CD4-positive, alpha-beta T cell (primary cell): ENCODE results near the gene SSC4D. TPM values are rescaled to one million over a fixed set of nuclear protein-coding genes. Genes with fewer than 3 reads are reported as not detected.
"Not testable (repeated sequence)": the region's sequence is repeated elsewhere in the genome, so short reads cannot be mapped to it uniquely, and the experiment has no call there.

Experiments used
- ATAC-seq: fragments of 200-7000 bp; cut with Tn5 transposase; one replicate; pipeline ENCODE4 v1.10.0; 2022; ENCODE audit warnings: mild to moderate bottlenecking; ENCODE audit not compliant: poor library complexity
- CTCF ChIA-PET: fragments of 350-600 bp; sonication (Branson Sonifier 250); formaldehyde crosslinking; loops from one replicate; lab custom pipeline; 2021; ENCODE audit warnings: antibody characterized with exemption, inconsistent platforms; lab: Charles Lee
- POLR2A ChIA-PET: fragments of 350-600 bp; sonication (Branson Sonifier 250); formaldehyde crosslinking; loops from one replicate; lab custom pipeline; 2021; ENCODE audit warnings: antibody characterized with exemption, inconsistent platforms; lab: Charles Lee
- DNase-seq, 14 experiments: peaks; one replicate each; pipeline ENCODE4 v3.0.0-alpha.2; 2013 to 2020; ENCODE audit warnings: mixed read lengths in 2 of 14
- H3K27ac ChIP-seq, 2 donors: one replicate each; pipeline versions ENCODE4 v1.5.1 to v1.7.0; 2013; ENCODE audit warnings: low read length in 2 of 2, low read depth in 1 of 2, mild to moderate bottlenecking in 1 of 2
- H3K27me3 ChIP-seq, 2 experiments: 1 replicate in 1 of 2; 2 replicates in 1 of 2; pipeline versions ENCODE4 v1.6.1 to v1.7.0; 2013; ENCODE audit warnings: low read length in 2 of 2, control low read depth in 1 of 2, mild to moderate bottlenecking in 1 of 2, moderate library complexity in 1 of 2; ENCODE audit not compliant: insufficient read depth in 2 of 2, control insufficient read depth in 1 of 2
- H3K36me3 ChIP-seq: one replicate; pipeline ENCODE4 v1.6.1; 2013; ENCODE audit warnings: low read length, control low read depth; ENCODE audit not compliant: insufficient read depth
- H3K4me1 ChIP-seq: one replicate; pipeline ENCODE4 v1.6.1; 2013; ENCODE audit warnings: low read length, control low read depth; ENCODE audit not compliant: insufficient read depth
- H3K4me3 ChIP-seq: one replicate; pipeline ENCODE4 v1.5.1; 2013; ENCODE audit warnings: mild to moderate bottlenecking, low read length, moderate library complexity
- H3K9me3 ChIP-seq, 2 experiments: 1 replicate in 1 of 2; 2 replicates in 1 of 2; pipeline versions ENCODE4 v1.6.1 to v1.7.0; 2013; ENCODE audit warnings: low read length in 2 of 2, mild to moderate bottlenecking in 2 of 2, control low read depth in 1 of 2, moderate library complexity in 1 of 2; ENCODE audit not compliant: control insufficient read depth in 1 of 2, insufficient read depth in 1 of 2
- H3K27ac Mint-ChIP-seq: one replicate; pipeline ENCODE4 v1.8.0; 2020; ENCODE audit warnings: mixed read lengths
- H3K27me3 Mint-ChIP-seq: one replicate; pipeline ENCODE4 v1.8.0; 2021; ENCODE audit warnings: mixed read lengths
- H3K36me3 Mint-ChIP-seq: one replicate; pipeline ENCODE4 v1.8.0; 2021; ENCODE audit warnings: low read depth, mixed read lengths
- H3K4me1 Mint-ChIP-seq: one replicate; pipeline ENCODE4 v1.8.0; 2021; ENCODE audit warnings: low read depth, mixed read lengths
- H3K4me3 Mint-ChIP-seq: one replicate; pipeline ENCODE4 v1.8.0; 2020; ENCODE audit warnings: mild to moderate bottlenecking, mixed read lengths
- H3K9me3 Mint-ChIP-seq: one replicate; pipeline ENCODE4 v1.8.0; 2020; ENCODE audit warnings: mixed read lengths
- intact Hi-C, 2 experiments: fragments of 100-400 bp; cut with DNase I in 1 of 2; cut with micrococcal nuclease in 1 of 2; formaldehyde crosslinking; loops; one replicate each; pipeline versions ENCODE4 v1.15.1 to v1.9.0; 2023 to 2025; cut with DNase I, micrococcal nuclease
- total RNA-seq, 174 experiments: library from RNA in 2 of 174; stranded (reverse) in 2 of 174; gene quantifications; one replicate each; pipeline ENCODE4 v1.2.3 and lab custom pipeline; 2021 to 2026
- TF ChIP-seq, protein P1 (sequence below): fragments of 200-600 bp; IDR thresholded peaks from one replicate; pipeline ENCODE4 v1.8.0; 2022; ENCODE audit warnings: antibody characterized with exemption, mild to moderate bottlenecking

Gene SSC4D
- total RNA-seq, 2 experiments from 2014 or later = not detected

- no peaks in the 10 kb centered on the region for H3K36me3 Mint-ChIP-seq
- H3K4me1 Mint-ChIP-seq = no peaks in the 10 kb centered on the region
- TF ChIP-seq, protein P1, sequence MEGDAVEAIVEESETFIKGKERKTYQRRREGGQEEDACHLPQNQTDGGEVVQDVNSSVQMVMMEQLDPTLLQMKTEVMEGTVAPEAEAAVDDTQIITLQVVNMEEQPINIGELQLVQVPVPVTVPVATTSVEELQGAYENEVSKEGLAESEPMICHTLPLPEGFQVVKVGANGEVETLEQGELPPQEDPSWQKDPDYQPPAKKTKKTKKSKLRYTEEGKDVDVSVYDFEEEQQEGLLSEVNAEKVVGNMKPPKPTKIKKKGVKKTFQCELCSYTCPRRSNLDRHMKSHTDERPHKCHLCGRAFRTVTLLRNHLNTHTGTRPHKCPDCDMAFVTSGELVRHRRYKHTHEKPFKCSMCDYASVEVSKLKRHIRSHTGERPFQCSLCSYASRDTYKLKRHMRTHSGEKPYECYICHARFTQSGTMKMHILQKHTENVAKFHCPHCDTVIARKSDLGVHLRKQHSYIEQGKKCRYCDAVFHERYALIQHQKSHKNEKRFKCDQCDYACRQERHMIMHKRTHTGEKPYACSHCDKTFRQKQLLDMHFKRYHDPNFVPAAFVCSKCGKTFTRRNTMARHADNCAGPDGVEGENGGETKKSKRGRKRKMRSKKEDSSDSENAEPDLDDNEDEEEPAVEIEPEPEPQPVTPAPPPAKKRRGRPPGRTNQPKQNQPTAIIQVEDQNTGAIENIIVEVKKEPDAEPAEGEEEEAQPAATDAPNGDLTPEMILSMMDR = no peak
- H3K27me3 Mint-ChIP-seq = peaks cover 6% of the 10 kb centered on the region
- no peak for ATAC-seq
- no peak overlapping the region for H3K4me3 Mint-ChIP-seq
- H3K4me1 ChIP-seq = peaks cover 5% of the 10 kb centered on the region
- H3K27ac ChIP-seq = no peak overlapping the region
- CTCF ChIA-PET = no interaction called here
- no peaks in the 10 kb centered on the region for H3K36me3 ChIP-seq
- no peak overlapping the region for H3K4me3 ChIP-seq
- H3K9me3 ChIP-seq = no peaks in the 10 kb centered on the region
- H3K9me3 Mint-ChIP-seq = no peaks in the 10 kb centered on the region
- intact Hi-C loops = no loop called here
- POLR2A ChIA-PET = no interaction called here
- no peak for DNase-seq
- H3K27me3 ChIP-seq = peaks cover 0 to 2% of the 10 kb centered on the region in 2 experiments
- H3K27ac Mint-ChIP-seq = no peak overlapping the region
Measured at GRCh38 chr7:76425156-76425555, 15.7 kb upstream of the SSC4D start.

DNA sequence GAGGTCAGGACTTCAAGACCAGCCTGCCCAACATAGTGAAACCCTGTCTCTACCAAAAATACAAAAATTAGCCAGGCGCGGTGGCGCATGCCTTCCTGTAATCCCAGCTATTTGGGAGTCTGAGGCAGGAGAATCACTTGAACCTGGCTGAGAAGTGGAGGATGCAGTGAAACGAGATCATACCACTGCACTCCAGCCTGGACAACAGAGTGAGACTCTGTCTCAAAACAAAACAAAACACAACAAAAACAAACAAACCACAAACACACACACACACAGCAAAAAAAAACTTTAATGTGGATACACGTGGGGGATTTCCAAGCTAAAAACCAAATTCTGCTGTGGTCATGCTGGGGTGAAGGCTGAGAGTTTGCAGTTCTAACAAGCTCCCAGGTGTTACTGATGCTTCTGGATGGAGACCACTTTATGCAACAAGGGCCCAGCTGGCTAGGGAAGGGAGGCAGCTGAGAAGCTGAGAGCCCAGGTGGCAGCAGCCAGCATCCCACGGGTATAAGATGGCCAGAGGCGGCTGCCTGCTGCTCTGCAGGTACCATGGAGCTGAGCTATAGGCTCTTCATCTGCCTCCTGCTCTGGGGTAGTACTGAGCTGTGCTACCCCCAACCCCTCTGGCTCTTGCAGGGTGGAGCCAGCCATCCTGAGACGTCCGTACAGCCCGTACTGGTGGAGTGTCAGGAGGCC is 15.1 kb upstream of the SSC4D start, which contains the start of gene ZP3:
TSS of gene ZP3 (plus strand) at position 538 of the 699 bp plus-strand sequence. CDS start at position 553, 15 bp downstream.
- Histone ChIP-seq H3K27me3 (peaks cover 0 to 2% of the 10 kb centered on the region in 2 experiments), H3K9me3 (no peaks in the 10 kb centered on the region), H3K27ac (no peak within 1 kb of the TSS), H3K36me3 (no peaks in the 10 kb centered on the region), H3K4me1 (peaks cover 5% of the 10 kb centered on the region), H3K4me3 (no peak within 1 kb of the TSS)
- Mint-ChIP-seq H3K9me3 (no peaks in the 10 kb centered on the region), H3K4me1 (no peaks in the 10 kb centered on the region), H3K27me3 (peaks cover 7% of the 10 kb centered on the region), H3K36me3 (no peaks in the 10 kb centered on the region), H3K4me3 (no peak within 1 kb of the TSS), H3K27ac (no peak within 1 kb of the TSS)
- TF ChIP-seq, protein P1 = no peak
- ChIA-PET POLR2A (no interaction called here), CTCF (no interaction called here)
- peak in 2 of 14 experiments; percentile 22 to 30 for DNase-seq
- intact Hi-C loops = no loop called here
- ATAC-seq = no peak

- TF ChIP-seq, protein P1 = no peak
- no peaks in the 10 kb centered on the region for H3K36me3 ChIP-seq
- H3K4me1 ChIP-seq = peaks cover 5% of the 10 kb centered on the region
- peaks cover 7% of the 10 kb centered on the region for H3K27me3 Mint-ChIP-seq
- ChIA-PET POLR2A (no interaction called here), CTCF (no interaction called here)
- no peaks in the 10 kb centered on the region for H3K4me1 Mint-ChIP-seq
- ATAC-seq = no peak
- no peak overlapping the region for H3K4me3 Mint-ChIP-seq
- no peaks in the 10 kb centered on the region for H3K9me3 ChIP-seq
- no peak overlapping the region for H3K27ac ChIP-seq
- H3K27ac Mint-ChIP-seq = no peak overlapping the region
- intact Hi-C loops = no loop called here
- H3K4me3 ChIP-seq = no peak overlapping the region
- H3K36me3 Mint-ChIP-seq = no peaks in the 10 kb centered on the region
- peaks cover 0 to 2% of the 10 kb centered on the region in 2 experiments for H3K27me3 ChIP-seq
- no peak for DNase-seq
- no peaks in the 10 kb centered on the region for H3K9me3 Mint-ChIP-seq
Measured at GRCh38 chr7:76423666-76424412, 14.3 kb upstream of the SSC4D start.

- H3K27me3 Mint-ChIP-seq, H3K9me3 ChIP-seq, H3K36me3 ChIP-seq, H3K4me3 Mint-ChIP-seq, intact Hi-C loops, H3K36me3 Mint-ChIP-seq, POLR2A ChIA-PET, H3K27me3 ChIP-seq, CTCF ChIA-PET, H3K9me3 Mint-ChIP-seq, H3K4me1 Mint-ChIP-seq, H3K27ac ChIP-seq, DNase-seq, H3K4me3 ChIP-seq, ATAC-seq, H3K4me1 ChIP-seq, H3K27ac Mint-ChIP-seq: not testable (repeated sequence)
Measured at GRCh38 chr7:76421097-76421496, 11.6 kb upstream of the SSC4D start.

GRCh38 chr7:76417654-76418310 is 8.3 kb upstream of the SSC4D start:
- H3K9me3 ChIP-seq, H3K9me3 Mint-ChIP-seq, ATAC-seq, H3K4me1 ChIP-seq, H3K27ac ChIP-seq, H3K36me3 ChIP-seq, H3K27me3 Mint-ChIP-seq, H3K4me3 Mint-ChIP-seq, H3K4me1 Mint-ChIP-seq, H3K27me3 ChIP-seq, intact Hi-C loops, H3K27ac Mint-ChIP-seq, DNase-seq, H3K36me3 Mint-ChIP-seq, CTCF ChIA-PET, POLR2A ChIA-PET, H3K4me3 ChIP-seq: not testable (repeated sequence)
